GM20431 (cell line): Measurements from ENCODE around the gene AKR1C2.
"Not testable (repeated sequence)": the region's sequence is repeated elsewhere in the genome, so short reads cannot be mapped to it uniquely, and the experiment has no call there.

Source experiments
- in situ Hi-C: fragments of 300-500 bp; cut with MseI, MboI; formaldehyde crosslinking; loops from one replicate; pipeline ENCODE4 v1.15.0; 2020; ENCODE audit warnings: low sequenced_read_pairs; ENCODE audit not compliant: unreplicated experiment

The AKR1C2 gene

DNA sequence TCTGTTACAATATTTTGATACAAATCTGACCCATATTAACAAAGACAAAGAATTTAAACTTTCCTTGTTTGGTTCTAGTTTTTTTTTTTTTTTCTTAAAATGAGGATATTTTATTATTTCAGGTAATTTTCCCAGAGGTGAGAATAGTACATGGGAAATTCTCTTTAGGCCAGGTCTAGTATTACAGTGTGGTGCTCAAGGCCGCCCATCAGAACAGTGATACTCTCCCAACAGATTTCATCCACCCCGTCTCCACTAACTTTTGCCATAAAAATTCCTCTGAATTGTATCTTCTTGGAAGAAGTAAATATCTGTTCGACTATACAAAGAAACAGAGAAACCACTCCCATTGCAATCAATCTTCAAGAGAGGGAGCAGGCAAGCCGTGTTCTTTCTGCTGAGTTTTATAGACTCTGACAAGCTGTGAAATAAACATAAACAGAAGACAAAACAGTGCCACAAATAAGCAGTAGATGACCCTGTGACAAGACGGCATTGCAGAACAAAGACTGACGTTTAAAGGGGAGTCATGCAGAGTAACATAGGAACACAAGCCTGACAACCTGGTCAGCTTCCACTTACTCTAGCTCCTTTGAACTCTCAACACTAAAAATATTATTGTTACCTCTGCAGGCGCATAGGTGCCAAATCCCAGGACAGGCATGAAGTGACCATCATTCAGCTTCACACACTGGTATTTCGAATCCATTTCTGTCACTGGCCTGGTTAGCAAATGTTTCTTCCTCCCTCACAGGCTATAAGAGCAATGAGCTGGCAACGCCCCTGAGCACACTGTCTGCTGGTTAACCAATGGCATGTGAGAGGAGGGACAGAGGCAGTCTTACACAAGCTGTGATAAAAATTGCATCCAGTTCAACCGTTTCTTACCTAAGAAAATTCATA lies at the start of gene AKR1C2:
AKR1C2 (minus strand) TSS at position 731 of the 903 bp plus-strand sequence; CDS start at position 709, 22 bp downstream.
- in situ Hi-C loops, result not testable (repeated sequence)

DNA sequence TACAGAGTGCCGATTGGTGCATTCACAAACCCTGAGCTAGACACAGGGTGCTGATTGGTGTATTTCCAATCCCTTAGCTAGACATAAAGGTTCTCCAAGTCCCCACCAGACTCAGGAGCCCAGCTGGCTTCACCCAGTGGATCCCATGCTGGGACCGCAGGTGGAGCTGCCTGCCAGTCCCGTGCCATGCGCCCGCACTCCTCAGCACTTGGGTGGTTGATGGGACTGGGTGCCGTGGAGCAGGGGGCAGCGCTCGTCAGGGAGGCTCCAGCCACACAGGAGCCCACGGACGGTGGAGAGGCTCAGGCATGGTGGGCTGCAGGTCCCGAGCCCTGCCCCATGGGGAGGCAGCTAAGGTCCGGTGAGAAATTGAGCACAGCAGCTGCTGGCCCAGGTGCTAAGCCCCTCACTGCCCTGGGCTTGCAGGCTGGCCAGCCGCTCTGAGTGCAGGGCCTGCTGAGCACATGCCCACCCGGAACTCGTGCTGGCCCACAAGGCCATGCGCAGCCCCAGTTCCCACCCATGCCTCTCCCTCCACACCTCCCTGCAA lies 49.4 kb upstream of the AKR1C2 start:
- in situ Hi-C loops, result not testable (repeated sequence)

DNA sequence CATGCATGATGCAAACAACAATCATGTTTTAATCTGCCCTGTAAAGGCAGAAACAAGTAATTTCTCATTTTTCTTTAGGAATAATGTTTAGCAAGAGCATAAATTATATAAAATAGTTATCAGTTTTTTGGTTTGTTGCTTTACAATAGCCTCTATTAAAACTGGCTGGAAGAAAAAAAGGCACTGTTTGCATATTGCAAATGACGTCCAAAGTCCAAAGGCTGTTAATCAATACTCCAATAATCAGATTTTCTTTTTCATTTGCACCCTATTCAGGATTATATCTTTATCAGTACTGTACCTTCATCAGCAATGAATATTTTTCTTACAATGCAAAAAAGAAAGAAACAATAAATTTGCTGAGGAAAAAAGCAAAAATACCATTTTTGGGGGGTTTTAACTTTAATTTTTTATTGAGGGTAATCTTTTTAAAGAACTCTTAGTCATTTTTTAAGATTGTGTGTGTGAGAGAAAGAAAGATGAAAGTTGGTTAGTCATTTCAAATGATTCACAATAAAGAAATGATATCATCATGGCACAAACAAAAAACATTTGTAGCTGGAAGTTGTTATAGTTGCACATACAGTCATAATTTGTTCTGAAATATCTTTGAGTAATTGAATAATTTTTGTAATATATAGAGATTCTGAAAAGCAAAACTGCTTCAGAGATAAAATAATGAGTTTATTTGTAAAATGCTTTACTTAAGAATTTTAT lies 44.4 kb upstream of the AKR1C2 start:
- in situ Hi-C loops, result no loop called here

DNA sequence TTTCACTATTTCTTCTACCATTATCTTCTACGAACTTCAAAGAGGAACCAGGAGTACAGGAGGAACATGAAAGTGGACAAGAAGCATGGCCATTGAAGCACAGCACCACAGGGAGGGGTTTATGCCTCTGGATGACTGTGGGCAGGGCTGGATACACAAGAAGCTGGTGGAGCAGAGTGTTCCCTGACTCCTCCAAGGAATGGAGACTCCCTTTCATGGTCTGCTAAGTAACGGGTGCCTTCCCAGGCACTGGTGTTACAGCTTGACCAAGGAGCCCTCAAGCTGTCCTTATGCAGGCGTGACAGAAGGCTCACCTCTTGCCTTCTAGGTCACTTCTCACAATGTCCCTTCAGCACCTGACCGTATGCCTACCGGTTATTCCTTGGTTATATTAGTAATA lies 43.4 kb upstream of the AKR1C2 start:
- in situ Hi-C loops, result not testable (repeated sequence)

DNA sequence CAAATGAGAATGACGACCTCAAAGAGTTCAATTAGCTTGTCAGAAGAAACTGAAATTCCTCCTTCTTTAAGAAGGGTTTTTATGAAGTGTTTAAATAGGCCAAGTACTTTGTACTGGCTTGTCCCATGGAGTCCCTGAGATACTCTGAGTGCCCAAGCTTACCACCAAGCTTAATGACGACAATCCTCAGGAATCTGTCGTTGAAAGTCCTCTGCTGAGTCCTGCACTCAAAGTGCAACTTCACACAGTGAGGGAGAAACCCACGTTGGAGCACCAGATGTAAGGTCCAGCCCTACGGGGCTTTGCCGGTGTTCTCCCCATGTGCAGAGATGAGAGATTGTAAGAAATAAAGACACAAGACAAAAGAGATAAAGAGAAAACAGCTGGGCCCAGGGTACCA lies 42.8 kb upstream of the AKR1C2 start:
- in situ Hi-C loops, result no loop called here

DNA sequence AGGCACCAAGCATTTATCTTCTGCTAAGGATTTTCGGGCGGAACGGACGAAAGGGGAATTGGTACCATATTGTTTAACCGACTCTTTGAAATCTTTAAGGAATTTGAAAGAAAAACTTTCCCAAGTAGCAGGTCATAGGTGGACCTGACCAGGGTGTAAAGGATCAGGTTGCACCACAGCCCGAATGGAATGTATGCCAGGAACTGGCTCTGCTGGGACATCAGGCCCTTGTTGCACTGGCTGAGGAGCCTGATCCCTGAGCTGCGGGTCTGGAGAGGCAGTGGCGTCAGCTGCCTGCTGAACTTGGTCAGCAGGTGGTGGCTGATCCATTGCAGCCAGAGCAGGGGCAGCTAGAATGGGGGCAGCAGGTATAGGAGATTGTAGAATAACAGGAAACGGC lies 41.4 kb upstream of the AKR1C2 start:
- in situ Hi-C loops, result no loop called here

DNA sequence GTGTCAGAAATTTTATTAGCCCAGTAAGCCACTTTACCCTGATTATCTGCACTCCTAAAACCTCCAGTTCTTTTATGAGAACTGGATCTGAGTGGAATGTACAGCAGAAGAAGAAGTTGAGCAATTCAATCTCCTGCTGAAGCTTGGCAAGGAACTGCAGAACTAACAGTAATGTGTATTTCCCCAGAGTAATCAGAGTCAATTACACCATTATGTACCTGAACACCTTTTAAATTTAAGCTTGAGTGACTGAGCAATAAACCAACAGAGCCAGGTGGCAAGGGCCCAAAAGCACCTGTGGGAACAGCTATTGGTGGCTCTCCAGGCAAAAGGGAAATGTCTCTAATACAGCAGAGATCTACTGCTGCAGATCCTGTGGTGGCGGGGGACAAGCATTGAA lies 40.1 kb upstream of the AKR1C2 start:
- in situ Hi-C loops, result no loop called here

DNA sequence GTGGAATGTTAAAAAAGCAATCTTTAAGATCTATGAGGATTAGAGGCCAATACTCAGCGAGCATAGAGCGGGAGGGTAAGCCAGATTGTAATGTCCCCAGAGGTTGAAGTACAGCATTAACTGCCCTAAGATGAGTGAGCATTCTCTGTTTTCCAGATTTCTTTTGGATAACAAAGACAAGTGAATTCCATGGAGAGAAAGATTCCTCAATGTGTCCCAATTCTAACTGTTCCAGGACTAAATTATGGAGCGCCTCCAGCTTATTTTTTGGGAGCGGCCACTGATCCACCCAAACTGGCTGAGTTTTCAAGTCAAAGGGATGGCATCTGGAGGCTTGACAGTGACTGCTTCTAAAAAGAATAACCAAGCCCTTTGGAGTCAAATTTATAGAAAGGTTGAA lies 39.3 kb upstream of the AKR1C2 start:
- in situ Hi-C loops, result no loop called here

DNA sequence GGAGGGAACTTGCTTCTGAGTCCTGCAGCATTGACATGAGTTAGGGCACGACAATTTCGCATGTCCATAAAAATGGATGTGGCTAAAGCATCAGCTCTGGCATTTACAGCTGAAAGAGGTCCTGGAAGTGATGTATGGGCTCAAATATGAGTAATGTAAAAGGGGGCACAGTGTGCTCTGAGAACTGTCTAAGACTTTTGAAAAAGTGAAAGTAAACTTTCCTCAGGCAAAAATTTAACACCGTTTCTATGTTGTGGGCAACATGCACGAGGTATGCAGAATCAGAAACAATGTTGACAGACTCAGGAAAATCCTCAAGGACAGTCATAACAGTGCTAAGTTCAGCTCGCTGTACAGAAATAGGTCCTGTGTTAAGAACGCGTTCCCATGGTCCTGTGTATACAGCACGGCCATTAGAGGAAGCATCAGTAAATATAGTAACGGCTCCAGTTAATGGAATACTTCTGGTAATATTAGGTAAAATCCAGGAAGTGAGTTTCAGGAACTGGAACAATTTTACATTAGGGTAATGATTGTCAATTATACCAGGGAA lies 37.9 kb upstream of the AKR1C2 start:
- in situ Hi-C loops, result no loop called here

DNA sequence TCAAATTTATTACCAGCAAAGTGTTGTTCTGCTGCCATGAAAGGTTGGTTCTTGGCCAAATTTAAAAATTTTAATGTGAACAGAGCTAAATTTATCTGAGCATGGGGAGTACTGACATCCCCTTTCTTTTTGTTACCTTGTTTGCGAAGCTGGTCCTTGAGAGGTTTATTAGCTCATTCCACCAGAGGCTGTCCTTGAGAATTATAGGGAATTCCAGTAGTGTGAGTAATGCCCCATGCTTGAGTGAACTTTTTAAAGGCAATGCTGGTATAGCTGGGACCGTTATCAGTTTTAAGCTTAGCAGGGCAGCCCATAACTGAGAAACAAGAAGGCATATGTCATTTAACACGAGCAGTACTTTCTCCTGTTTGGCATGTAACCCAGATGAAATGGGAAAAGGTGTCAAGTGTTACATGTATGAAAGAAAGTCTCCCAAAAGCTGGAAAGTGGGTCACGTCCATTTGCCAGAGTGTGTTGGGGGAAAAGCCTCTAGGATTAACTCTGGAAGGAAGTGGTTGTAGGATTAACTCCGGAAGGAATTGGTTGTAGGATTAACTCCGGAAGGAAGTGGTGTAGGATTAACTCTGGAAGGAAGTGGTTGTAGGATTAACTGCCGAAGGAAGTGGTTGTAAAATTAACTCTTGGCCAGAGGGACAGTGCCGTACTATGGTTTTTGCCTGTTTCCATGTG lies 37.3 kb upstream of the AKR1C2 start:
- in situ Hi-C loops, result no loop called here

DNA sequence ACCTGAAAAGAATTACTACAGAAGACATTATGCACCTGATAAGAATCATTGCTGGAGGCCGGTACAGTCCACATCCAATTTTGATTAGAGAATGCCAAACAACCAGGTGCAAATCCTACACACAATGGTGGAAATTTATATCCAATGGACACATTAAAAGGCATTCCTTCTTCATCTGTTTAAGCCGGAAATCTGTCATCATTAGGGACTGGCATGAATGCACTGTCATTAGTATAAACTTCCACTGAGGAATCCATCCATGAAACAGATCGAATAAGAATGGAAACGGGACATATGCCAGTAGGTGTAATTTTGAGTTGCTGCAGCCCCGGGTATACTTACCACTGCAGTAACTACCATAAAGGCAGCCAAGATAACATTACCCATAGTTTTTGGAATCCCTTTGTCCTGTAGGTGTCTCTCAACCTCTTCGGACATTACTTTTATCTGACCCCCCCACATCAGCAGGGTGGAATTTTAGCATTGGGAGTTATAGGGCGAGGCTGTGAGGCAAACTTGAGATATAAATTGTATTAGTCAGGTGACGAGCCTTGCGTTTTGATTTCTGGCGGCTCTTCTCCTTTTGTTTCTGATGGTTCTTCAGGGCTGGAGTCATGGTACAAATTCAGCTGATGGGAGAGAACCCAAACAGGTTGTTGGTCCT lies 36.5 kb upstream of the AKR1C2 start:
- in situ Hi-C loops, result no loop called here

DNA sequence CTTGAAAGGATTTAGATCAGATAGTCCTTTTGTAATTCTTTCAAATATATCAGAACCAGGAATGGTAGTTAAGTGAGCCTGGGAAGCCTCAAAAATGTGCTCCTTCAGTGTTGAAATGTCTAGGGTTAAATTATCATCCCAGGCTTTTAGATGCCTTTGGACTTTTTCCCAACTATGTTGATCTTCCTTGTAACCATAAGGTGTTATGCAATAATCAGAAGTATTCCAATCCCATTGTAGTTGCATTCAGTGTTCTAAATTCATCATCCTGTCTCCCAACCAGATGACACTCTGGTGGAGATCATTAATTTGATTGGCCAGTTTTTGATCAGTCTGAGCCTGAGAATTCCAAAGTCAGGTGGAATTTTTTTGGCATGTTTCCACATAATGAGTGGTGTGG lies 35.1 kb upstream of the AKR1C2 start:
- in situ Hi-C loops, result no loop called here

DNA sequence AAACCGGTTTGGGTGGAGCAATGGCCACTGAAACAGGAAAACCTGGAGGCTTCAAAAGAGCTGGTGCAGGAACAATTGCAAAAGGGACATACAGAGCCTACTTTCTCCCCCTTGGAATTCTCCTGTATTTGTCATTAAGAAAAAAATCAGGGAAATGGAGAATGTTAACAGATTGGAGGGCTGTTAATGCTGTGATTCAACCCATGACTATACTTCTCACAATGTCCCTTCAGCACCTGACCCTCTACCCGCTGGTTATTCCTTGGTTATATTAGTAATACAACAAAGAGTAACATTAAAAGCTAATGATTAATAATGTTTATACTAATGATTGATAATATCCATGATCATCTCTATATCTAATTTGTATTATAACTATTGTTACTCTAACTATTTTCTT lies 34.4 kb upstream of the AKR1C2 start:
- in situ Hi-C loops, result no loop called here

DNA sequence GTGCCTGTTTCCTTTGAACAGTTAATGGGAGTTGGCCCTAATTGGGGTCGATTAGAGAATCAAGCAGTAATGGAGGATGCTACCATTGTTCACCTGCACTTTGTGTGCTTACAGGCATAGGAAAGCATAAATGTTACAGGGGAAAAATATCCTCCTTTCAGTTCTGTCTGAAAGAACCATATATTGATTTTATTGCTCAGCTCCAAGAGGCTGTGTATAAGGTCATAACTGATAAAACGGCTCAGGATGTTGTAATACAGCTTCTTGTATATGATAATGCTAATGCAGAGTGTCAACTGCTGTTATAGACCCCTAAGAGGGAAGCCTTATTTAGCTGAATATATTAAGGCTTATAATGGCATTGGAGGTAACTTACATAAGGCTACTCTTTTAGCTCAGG lies 32.9 kb upstream of the AKR1C2 start:
- in situ Hi-C loops, result no loop called here

DNA sequence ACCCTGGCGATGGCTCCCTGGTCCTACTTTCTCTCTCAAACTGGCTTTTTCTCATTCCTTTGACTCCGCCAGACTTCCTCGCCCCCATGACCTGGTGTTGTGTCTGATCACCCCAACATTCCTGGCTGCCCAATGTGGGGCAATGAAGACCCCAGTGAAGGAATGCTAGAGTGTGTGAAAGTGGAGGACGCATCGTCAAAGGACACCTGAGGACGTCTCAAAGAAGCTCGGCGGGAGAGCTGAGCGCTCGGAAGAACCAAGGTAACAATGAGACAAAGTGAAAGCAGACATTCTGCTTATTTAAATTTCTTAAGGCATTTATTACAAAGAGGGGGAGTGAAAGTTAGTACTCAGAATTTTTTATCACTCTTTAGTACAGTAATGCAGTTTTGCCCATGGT lies 31.7 kb upstream of the AKR1C2 start:
- in situ Hi-C loops, result no loop called here

DNA sequence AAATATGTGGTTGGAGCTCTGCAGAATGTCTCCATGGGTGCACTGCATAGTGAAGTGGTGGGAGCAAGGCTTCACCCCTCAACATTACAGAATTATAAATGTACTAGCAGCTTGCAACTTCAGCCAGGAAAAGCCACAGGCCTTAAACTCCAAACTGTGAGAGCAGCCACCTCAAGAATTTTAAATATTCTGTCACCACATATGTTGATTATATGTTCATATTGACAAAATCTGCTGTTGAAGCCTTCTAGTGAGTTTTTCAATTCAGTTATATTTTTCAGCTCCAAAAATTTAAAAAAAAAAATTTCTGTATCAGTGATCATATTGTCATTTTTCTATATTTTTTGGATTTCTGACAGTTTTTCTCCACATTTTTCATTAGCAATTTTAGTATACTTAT lies 30.9 kb upstream of the AKR1C2 start:
- in situ Hi-C loops, result no loop called here

DNA sequence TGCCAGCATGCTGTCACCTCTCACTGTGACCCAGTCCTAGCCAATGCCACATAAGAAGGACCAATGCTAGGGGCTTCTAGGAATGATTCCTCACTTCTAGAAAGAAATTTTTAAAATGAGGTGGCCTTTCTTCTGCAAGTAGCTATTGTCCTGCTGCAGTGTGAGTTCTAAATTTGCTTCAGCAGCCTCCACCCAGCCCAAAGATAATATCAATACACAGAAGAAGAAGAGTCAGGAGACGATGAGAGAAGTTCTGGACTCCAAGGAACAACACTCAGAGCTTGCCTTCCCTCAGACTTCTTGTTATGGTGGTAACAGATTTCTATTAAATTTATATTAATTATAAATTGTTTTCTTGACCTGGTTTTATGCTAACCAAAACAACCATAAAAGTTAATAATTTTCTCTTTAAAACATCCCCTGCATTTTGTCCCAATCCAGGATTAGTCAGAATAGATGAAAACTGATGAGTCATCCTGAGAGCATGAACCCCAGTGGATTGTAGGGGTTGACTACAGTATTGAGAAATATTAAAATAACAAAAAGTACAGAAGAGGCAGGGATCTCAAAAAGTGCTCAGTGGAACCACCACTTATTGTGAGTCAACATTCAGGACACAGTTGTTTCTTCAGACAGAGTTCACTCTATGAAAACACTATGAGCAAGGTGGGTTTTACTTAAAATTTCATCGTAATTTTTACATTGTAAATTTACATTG lies 29.6 kb upstream of the AKR1C2 start:
- in situ Hi-C loops, result no loop called here

DNA sequence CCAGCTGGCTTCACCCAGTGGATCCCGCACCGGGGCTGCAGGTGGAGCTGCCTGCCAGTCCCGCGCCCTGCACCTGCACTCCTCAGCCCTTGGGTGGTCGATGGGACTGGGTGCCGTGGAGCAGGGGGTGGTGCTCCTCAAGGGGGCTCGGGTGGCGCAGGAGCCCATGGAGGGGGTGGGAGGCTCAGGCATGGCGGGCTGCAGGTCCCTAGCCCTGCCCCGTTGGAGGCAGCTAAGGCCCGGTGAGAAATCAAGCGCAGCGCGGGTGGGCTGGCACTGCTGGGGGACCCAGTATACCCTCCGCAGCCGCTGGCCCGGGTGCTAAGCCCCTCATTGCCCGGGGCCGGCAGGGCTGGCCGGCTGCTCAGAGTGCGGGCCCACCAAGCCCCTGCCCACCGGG lies 28.8 kb upstream of the AKR1C2 start:
- in situ Hi-C loops, result not testable (repeated sequence)

DNA sequence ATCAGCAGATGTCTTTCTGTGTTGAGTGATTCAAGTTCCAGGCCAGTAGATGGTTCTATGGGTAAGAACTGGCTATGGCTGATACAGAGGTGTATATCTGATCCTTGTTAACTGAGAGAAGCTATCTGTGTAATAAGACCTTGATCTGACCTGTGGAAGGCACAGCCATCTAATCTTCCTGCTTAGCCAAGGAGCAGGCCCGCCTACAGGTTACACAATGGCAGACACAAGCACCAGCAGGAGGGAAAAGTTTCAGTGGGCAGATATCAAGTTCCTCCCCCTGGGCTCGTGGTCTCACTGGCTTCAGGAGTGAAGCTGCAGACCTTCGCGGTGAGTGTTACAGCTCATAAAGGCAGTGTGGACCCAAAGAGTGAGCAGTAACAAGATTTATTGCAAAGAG lies 27.9 kb upstream of the AKR1C2 start:
- in situ Hi-C loops, result not testable (repeated sequence)
